H1 (cell line): ENCODE measurements around the gene BLCAP.

Experiments used
- CTCF ChIP-seq, 3 experiments: IDR thresholded peaks; 1 replicate in 2 of 3; 2 replicates in 1 of 3; pipeline versions ENCODE4 v1.5.1 to v1.6.1; 2011; ENCODE audit warnings: low read length in 3 of 3, mild to moderate bottlenecking in 3 of 3, inconsistent platforms in 2 of 3, low read depth in 1 of 3, moderate library complexity in 1 of 3; ENCODE audit not compliant: insufficient read depth in 1 of 3; ENCODE audit errors: control extremely low read depth in 1 of 3
- EP300 ChIP-seq, 2 experiments: IDR thresholded peaks; 1 replicate in 1 of 2; 2 replicates in 1 of 2; pipeline ENCODE4 v1.6.1; 2011 to 2012; ENCODE audit warnings: low read depth in 2 of 2, low read length in 2 of 2, mild to moderate bottlenecking in 2 of 2, borderline replicate concordance in 1 of 2, inconsistent platforms in 1 of 2, moderate library complexity in 1 of 2
- EZH2 ChIP-seq: fragments of 200-600 bp; sonication (generic); IDR thresholded peaks from 2 replicates; pipeline ENCODE4 v1.7.1; 2012; ENCODE audit warnings: low read depth, mild to moderate bottlenecking, moderate library complexity, low read length, inconsistent platforms; ENCODE audit not compliant: severe bottlenecking
- JUND ChIP-seq: IDR thresholded peaks from 2 replicates; pipeline ENCODE4 v1.6.1; 2011; ENCODE audit warnings: mild to moderate bottlenecking, improper control_type of control experiment, low read length
- POLR2A ChIP-seq, 2 experiments: IDR thresholded peaks; 1 replicate in 1 of 2; 2 replicates in 1 of 2; pipeline ENCODE4 v1.6.1; 2011; ENCODE audit warnings: low read depth in 2 of 2, low read length in 2 of 2, mild to moderate bottlenecking in 2 of 2; ENCODE audit errors: control extremely low read depth in 1 of 2
- YY1 ChIP-seq: IDR thresholded peaks from 2 replicates; pipeline ENCODE4 v1.6.1; 2011; ENCODE audit warnings: low read depth, mild to moderate bottlenecking, low read length

GRCh38 chr20:37515876-37516275, 11.8 kb downstream of the BLCAP start:
- no peak for TF ChIP-seq YY1
- TF ChIP-seq CTCF (IDR thresholded peaks at IDR 0.05; ENCODE audit: control extremely low read depth in 1 of 3, insufficient read depth in 1 of 3, low read depth in 1 of 3, low read length in 3 of 3), result no peak
- 0 out of 3 replicates have a peak, but pooled peaks of 1 of the 2 experiments have one; percentile 12 for TF ChIP-seq POLR2A (IDR thresholded peaks at IDR 0.05; ENCODE audit: control extremely low read depth in 1 of 2, low read depth in 2 of 2, low read length in 2 of 2)
- TF ChIP-seq EP300 (IDR thresholded peaks at IDR 0.05; ENCODE audit: borderline replicate concordance in 1 of 2, low read depth in 2 of 2, low read length in 2 of 2), result no peak
- TF ChIP-seq EZH2, result no peak
- no peak for TF ChIP-seq JUND
